ENCODE measurements around the gene ELMO1.

Gene ELMO1

DNA sequence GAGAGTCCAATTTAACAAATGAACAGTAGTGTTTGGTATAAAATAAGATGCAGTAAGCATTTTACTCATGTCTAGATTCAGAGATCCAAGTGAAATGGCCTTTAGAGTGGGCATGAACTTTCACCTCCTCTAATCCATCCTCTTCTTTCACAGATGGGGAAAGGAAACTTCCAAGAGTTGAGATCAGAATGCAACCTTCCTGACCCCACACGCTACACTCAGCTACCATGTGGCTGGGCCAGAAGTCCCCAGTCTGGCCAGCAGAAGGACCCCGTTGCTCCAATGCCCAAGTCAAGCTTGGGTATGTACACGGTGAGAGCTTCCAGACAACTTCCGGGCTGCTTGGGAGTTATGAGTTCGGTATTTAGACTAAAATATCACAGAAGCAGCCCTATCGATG, 228.0 kb downstream of the ELMO1 start:
- Histone ChIP-seq H3K27ac (ENCODE audit: insufficient read depth, low read length, poor library complexity, severe bottlenecking) (no peak overlapping the region), H3K4me1 (ENCODE audit: control insufficient read depth, insufficient read depth, low read length, poor library complexity, severe bottlenecking) (no peaks in the 10 kb centered on the region), H3K9me3 (ENCODE audit: control insufficient read depth, low read length) (no peaks in the 10 kb centered on the region), H3K36me3 (ENCODE audit: control insufficient read depth, insufficient read depth, low read length) (peaks cover 24% of the 10 kb centered on the region), H3K4me3 (ENCODE audit: insufficient read depth, low read depth, low read length, poor library complexity, severe bottlenecking) (no peak overlapping the region), H3K27me3 (replicated peaks; ENCODE audit: control insufficient read depth, insufficient read depth, low read length, poor library complexity, severe bottlenecking) (no peaks in the 10 kb centered on the region)
- no peak for DNase-seq

DNA sequence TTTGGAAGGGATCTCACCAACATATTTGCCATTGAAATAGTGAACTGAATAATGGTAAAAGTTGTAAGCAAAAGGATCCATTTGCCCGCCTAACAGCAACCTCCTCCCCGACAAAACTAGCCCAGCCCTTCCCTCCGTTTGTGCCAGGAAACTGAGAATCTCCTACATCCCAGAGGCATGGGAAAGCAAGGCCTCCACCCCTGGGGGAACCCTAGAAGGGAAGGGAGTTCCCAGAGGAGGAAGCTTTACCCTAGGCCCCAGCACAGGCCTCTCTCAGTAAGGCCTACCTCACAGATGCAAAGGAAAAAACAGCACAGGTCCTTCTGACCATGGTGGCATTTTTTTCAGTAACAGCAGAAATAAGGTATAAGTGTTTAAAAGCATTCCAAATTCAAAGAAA, 229.7 kb downstream of the ELMO1 start:
- Histone ChIP-seq H3K4me1 (ENCODE audit: control insufficient read depth, insufficient read depth, low read length, poor library complexity, severe bottlenecking) (no peaks in the 10 kb centered on the region), H3K27ac (ENCODE audit: insufficient read depth, low read length, poor library complexity, severe bottlenecking) (no peak overlapping the region), H3K27me3 (replicated peaks; ENCODE audit: control insufficient read depth, insufficient read depth, low read length, poor library complexity, severe bottlenecking) (no peaks in the 10 kb centered on the region), H3K9me3 (ENCODE audit: control insufficient read depth, low read length) (no peaks in the 10 kb centered on the region), H3K4me3 (ENCODE audit: insufficient read depth, low read depth, low read length, poor library complexity, severe bottlenecking) (no peak overlapping the region), H3K36me3 (ENCODE audit: control insufficient read depth, insufficient read depth, low read length) (peaks cover 24% of the 10 kb centered on the region)
- no peak for DNase-seq

DNA sequence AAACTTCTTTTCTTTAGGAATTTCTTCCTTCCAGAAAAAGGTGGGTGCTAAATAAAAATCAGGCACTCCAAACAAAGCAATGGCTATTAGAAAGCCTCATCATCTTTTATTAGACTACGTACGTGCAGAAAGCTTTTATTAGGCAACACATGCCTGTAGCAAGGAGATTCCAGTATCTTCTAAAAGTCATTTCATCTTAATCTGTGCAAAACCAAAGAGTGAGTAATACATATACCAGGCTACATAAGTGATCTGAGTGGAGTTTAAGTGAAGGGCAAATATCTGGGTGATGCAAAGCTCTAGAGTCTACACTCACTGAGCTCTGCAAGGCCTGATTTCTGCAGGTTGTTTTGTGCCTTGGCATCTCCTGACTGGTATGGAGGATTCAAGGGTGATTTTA, 231.7 kb downstream of the ELMO1 start:
- Histone ChIP-seq H3K9me3 (ENCODE audit: control insufficient read depth, low read length) (no peaks in the 10 kb centered on the region), H3K27ac (ENCODE audit: insufficient read depth, low read length, poor library complexity, severe bottlenecking) (no peak overlapping the region), H3K27me3 (replicated peaks; ENCODE audit: control insufficient read depth, insufficient read depth, low read length, poor library complexity, severe bottlenecking) (no peaks in the 10 kb centered on the region), H3K4me3 (ENCODE audit: insufficient read depth, low read depth, low read length, poor library complexity, severe bottlenecking) (no peak overlapping the region), H3K4me1 (ENCODE audit: control insufficient read depth, insufficient read depth, low read length, poor library complexity, severe bottlenecking) (no peaks in the 10 kb centered on the region), H3K36me3 (ENCODE audit: control insufficient read depth, insufficient read depth, low read length) (peaks cover 34% of the 10 kb centered on the region)
- no peak for DNase-seq

DNA sequence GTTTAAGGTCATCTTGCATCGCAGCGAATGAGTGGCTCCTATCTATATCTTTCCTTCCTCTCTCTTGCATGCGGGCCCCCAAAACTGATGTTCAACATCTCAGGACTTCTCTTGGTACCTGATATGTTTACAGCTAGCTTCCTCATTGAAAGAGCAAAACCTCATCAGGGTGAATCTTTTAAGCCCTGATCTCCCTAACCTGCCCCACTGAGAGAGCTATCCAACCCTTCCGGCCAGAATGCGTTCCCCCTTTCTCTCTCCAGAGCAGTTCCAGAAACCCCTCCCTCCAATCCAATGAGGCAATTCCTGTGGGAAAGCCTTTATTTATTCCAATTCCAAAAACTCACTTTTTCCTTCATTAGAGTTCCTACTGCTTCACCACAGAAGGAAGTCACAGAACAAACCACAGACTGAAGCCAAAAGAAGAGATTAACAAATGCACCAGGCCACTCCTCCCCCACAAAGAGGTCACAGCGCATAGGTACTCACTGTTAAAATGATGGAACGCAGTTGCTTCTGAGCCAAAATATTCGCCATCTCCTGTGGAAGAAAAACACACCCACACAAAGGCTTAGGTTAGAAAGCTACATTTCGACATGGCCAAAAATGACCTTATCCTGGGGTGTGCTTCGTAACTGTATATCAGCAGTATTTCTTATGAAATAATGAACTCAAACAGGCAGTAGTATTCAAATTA, 232.4 kb downstream of the ELMO1 start:
- no peak overlapping the region for H3K27ac ChIP-seq (ENCODE audit: insufficient read depth, low read length, poor library complexity, severe bottlenecking)
- no peaks in the 10 kb centered on the region for H3K27me3 ChIP-seq (replicated peaks; ENCODE audit: control insufficient read depth, insufficient read depth, low read length, poor library complexity, severe bottlenecking)
- no peak overlapping the region for H3K4me3 ChIP-seq (ENCODE audit: insufficient read depth, low read depth, low read length, poor library complexity, severe bottlenecking)
- H3K36me3 ChIP-seq (ENCODE audit: control insufficient read depth, insufficient read depth, low read length): peaks cover 32% of the 10 kb centered on the region
- no peaks in the 10 kb centered on the region for H3K9me3 ChIP-seq (ENCODE audit: control insufficient read depth, low read length)
- DNase-seq: no peak
- no peaks in the 10 kb centered on the region for H3K4me1 ChIP-seq (ENCODE audit: control insufficient read depth, insufficient read depth, low read length, poor library complexity, severe bottlenecking)

DNA sequence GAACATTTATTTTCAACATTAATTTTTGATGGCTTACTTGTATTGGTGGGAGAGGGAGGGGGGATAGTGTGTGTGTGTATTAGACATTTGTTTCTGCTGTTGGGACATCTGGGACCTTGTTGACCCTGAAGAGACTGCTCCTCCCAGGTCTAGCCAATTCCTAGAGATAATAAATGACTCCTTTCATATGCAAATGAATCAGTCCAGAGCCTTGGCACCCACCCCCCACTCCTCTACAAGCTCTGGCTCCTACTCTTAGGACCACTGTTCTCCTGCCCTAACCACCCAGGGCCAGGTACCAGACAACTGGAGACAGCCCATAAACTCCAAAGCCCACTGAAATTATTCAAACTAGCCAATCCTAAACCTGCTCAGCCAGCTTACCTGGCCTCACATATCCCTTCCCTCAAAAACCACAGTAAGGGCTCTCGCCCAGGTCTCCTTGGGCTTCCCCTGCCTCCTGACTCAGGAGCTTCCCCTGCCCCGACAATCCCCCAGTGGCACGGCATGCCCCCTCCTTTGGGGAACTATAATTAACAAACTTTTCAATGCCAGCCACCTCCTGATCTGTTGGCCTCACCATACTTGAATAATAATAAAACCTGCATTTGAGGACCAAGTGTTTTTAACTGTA, 233.3 kb downstream of the ELMO1 start:
- Histone ChIP-seq H3K36me3 (ENCODE audit: control insufficient read depth, insufficient read depth, low read length) (peaks cover 29% of the 10 kb centered on the region), H3K27me3 (replicated peaks; ENCODE audit: control insufficient read depth, insufficient read depth, low read length, poor library complexity, severe bottlenecking) (no peaks in the 10 kb centered on the region), H3K4me3 (ENCODE audit: insufficient read depth, low read depth, low read length, poor library complexity, severe bottlenecking) (no peak overlapping the region), H3K4me1 (ENCODE audit: control insufficient read depth, insufficient read depth, low read length, poor library complexity, severe bottlenecking) (no peaks in the 10 kb centered on the region), H3K9me3 (ENCODE audit: control insufficient read depth, low read length) (no peaks in the 10 kb centered on the region), H3K27ac (ENCODE audit: insufficient read depth, low read length, poor library complexity, severe bottlenecking) (no peak overlapping the region)
- no peak for DNase-seq

DNA sequence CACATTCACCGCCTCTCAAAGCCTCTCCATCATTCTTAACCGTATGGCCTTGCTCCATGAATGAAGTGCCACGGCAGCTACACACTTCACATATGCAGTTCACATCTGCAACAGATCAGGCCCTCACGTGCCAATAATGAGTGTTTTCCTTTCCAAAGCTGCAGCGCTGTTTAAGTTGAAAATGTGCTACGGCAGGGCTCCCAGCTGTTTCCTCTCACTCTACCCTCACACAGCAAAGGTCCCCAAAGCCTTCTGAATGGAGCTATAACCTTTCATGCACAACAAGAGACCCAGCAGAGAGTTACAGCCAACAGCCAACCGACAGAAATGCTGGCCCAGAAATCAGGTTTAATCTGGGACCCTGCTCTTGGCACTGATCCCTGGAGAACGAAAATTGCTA, 236.1 kb downstream of the ELMO1 start:
- Histone ChIP-seq H3K4me1 (ENCODE audit: control insufficient read depth, insufficient read depth, low read length, poor library complexity, severe bottlenecking) (no peaks in the 10 kb centered on the region), H3K27me3 (replicated peaks; ENCODE audit: control insufficient read depth, insufficient read depth, low read length, poor library complexity, severe bottlenecking) (no peaks in the 10 kb centered on the region), H3K27ac (ENCODE audit: insufficient read depth, low read length, poor library complexity, severe bottlenecking) (no peak overlapping the region), H3K4me3 (ENCODE audit: insufficient read depth, low read depth, low read length, poor library complexity, severe bottlenecking) (no peak overlapping the region), H3K36me3 (ENCODE audit: control insufficient read depth, insufficient read depth, low read length) (peaks cover 36% of the 10 kb centered on the region), H3K9me3 (ENCODE audit: control insufficient read depth, low read length) (no peaks in the 10 kb centered on the region)
- DNase-seq: no peak

DNA sequence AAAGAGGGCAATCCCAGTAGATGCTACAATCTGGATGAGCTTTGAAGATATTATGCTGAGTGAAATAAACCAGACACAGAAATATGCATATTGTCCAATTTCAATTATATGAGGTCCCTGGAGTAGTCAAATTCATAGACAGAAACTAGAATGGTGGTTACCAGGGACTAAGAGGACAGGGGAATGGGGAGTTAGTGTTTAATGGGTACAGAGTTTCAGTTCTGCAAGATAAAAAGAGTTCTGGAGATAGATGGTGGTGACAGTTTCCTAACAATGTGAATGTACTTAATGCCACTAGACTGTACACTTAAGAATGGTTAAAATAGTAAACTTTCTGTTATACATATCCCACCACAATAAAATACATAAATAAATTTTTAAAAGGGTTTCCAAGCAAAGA, 236.6 kb downstream of the ELMO1 start:
- Histone ChIP-seq H3K9me3 (ENCODE audit: control insufficient read depth, low read length) (no peaks in the 10 kb centered on the region), H3K36me3 (ENCODE audit: control insufficient read depth, insufficient read depth, low read length) (peaks cover 32% of the 10 kb centered on the region), H3K27me3 (replicated peaks; ENCODE audit: control insufficient read depth, insufficient read depth, low read length, poor library complexity, severe bottlenecking) (no peaks in the 10 kb centered on the region)

DNA sequence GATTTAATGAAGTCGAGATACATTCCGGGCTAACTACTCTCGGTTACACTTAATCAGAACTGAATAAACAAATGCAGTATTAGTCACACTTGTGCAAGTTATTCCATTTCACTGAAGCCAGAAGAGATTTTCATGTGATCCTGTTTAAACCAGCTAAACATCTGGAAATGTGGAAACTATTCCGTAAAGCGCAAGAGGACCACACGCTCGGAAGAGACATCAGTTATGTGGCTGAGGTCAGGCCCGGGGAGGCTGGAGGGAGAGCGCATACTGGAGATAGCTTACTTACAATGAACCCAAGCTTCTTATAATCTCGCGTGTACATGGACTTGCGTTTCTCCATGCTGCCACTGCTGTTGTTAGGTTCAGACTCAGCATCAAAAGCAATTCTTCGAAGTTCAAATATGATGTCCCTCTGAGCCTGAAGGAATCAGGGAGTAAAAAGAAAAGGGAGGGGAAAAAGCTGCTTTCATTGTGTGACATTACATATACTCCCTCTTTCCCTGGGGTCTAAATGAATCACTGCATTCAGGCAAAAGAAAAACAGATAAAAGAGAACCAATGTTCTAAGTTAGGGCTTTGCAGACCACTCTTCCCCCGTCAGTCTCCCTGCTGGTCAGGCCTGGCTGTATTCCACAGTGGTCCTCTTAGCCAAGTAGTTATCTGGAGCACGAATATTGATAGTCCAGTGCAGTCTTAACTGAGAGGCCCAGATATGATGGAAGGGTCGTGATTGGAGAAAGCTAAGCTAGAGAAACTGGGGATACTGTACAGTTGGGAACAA, 237.4 kb downstream of the ELMO1 start:
- no peaks in the 10 kb centered on the region for H3K9me3 ChIP-seq (ENCODE audit: control insufficient read depth, low read length)
- no peak for DNase-seq
- no peak overlapping the region for H3K27ac ChIP-seq (ENCODE audit: insufficient read depth, low read length, poor library complexity, severe bottlenecking)
- H3K4me1 ChIP-seq (ENCODE audit: control insufficient read depth, insufficient read depth, low read length, poor library complexity, severe bottlenecking): no peaks in the 10 kb centered on the region
- H3K4me3 ChIP-seq (ENCODE audit: insufficient read depth, low read depth, low read length, poor library complexity, severe bottlenecking): no peak overlapping the region
- peaks cover 30% of the 10 kb centered on the region for H3K36me3 ChIP-seq (ENCODE audit: control insufficient read depth, insufficient read depth, low read length)
- no peaks in the 10 kb centered on the region for H3K27me3 ChIP-seq (replicated peaks; ENCODE audit: control insufficient read depth, insufficient read depth, low read length, poor library complexity, severe bottlenecking)

More for the DNA sequence above, 236.6 kb downstream of the ELMO1 start:
- no peak for DNase-seq
- Histone ChIP-seq H3K27ac (ENCODE audit: insufficient read depth, low read length, poor library complexity, severe bottlenecking) (no peak overlapping the region), H3K4me3 (ENCODE audit: insufficient read depth, low read depth, low read length, poor library complexity, severe bottlenecking) (no peak overlapping the region), H3K4me1 (ENCODE audit: control insufficient read depth, insufficient read depth, low read length, poor library complexity, severe bottlenecking) (no peaks in the 10 kb centered on the region)

DNA sequence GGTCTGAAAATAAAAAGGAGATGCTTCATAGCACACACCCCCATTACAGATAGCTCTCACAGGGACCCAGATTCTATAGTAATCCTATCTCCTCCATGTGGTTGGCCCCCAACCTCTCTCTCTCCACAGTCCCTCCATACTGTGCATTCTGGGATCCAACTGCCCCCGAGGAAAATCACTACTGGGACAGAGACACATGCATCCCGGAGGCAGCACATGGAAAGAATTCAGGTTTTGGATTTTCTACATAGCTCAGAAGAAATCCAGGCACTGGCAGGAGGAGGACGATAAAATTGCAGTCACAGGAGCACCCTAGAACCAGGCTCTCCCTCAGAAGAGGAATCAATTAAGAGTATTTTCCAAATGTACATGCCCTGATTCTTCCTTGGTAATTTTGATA, 239.5 kb downstream of the ELMO1 start:
- no peaks in the 10 kb centered on the region for H3K4me1 ChIP-seq (ENCODE audit: control insufficient read depth, insufficient read depth, low read length, poor library complexity, severe bottlenecking)
- H3K27ac ChIP-seq (ENCODE audit: insufficient read depth, low read length, poor library complexity, severe bottlenecking): no peak overlapping the region
- peaks cover 33% of the 10 kb centered on the region for H3K36me3 ChIP-seq (ENCODE audit: control insufficient read depth, insufficient read depth, low read length)
- H3K4me3 ChIP-seq (ENCODE audit: insufficient read depth, low read depth, low read length, poor library complexity, severe bottlenecking): no peak overlapping the region
- no peak for DNase-seq
- no peaks in the 10 kb centered on the region for H3K9me3 ChIP-seq (ENCODE audit: control insufficient read depth, low read length)
- no peaks in the 10 kb centered on the region for H3K27me3 ChIP-seq (replicated peaks; ENCODE audit: control insufficient read depth, insufficient read depth, low read length, poor library complexity, severe bottlenecking)

DNA sequence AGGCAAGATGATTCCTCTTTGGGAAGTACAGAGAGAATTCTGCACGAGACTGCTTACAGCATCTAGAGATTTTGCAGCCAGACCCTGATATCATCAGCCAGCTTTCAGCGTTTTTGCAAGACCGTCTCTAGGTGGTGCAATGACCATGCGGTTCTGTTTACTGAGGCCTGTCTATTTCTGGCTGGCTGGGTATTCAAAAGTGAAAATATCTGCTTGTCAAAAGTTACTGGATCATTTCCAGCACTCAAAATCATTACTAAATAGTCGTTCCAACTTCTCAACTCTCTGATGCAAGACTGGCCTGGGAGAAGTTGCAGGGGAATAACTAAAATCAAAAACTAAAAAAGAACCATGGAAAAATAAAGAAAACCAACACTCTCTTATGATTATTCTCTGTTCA, 240.1 kb downstream of the ELMO1 start:
- H3K27me3 ChIP-seq (replicated peaks; ENCODE audit: control insufficient read depth, insufficient read depth, low read length, poor library complexity, severe bottlenecking): no peaks in the 10 kb centered on the region
- H3K27ac ChIP-seq (ENCODE audit: insufficient read depth, low read length, poor library complexity, severe bottlenecking): no peak overlapping the region
- H3K9me3 ChIP-seq (ENCODE audit: control insufficient read depth, low read length): no peaks in the 10 kb centered on the region
- DNase-seq: no peak
- H3K36me3 ChIP-seq (ENCODE audit: control insufficient read depth, insufficient read depth, low read length): peaks cover 31% of the 10 kb centered on the region
- H3K4me3 ChIP-seq (ENCODE audit: insufficient read depth, low read depth, low read length, poor library complexity, severe bottlenecking): no peak overlapping the region
- H3K4me1 ChIP-seq (ENCODE audit: control insufficient read depth, insufficient read depth, low read length, poor library complexity, severe bottlenecking): no peaks in the 10 kb centered on the region

All from effector memory CD4-positive, alpha-beta T cell (primary cell).